ENCODE measurements around the gene SF3B4. TPM values are rescaled to one million over a fixed set of nuclear protein-coding genes. Genes with fewer than 3 reads are reported as not detected.

The SF3B4 gene
- total and polyA plus RNA-seq, 8 donors = 39.4 to 78.8 (median 66.3) TPM

- ATAC-seq (no peak), DNase-seq (peak in 2 of 4 donors; percentile 23 to 54)
- Histone ChIP-seq H3K4me3 (peak overlapping the region; percentile 57 to 61), H3K27ac (peak overlapping the region; percentile 93 to 100), H3K36me3 (no peaks in the 10 kb centered on the region), H3K9me3 (no peaks in the 10 kb centered on the region), H3K4me1 (peaks cover 4 to 28% of the 10 kb centered on the region in 2 donors), H3K27me3 (no peaks in the 10 kb centered on the region)
- no peak for TF ChIP-seq CTCF (IDR thresholded peaks at IDR 0.05)
- intact Hi-C loops (cut with DNase I) = no loop called here
These were observed 42.9 kb downstream of the SF3B4 start for GRCh38 chr1:149884433-149885338.

- intact Hi-C loops (cut with DNase I) = no loop called here
- no peak for ATAC-seq
- Histone ChIP-seq H3K36me3 (no peaks in the 10 kb centered on the region), H3K4me1 (peaks cover 4 to 23% of the 10 kb centered on the region in 2 donors), H3K4me3 (no peak overlapping the region), H3K27me3 (no peaks in the 10 kb centered on the region), H3K27ac (no peak overlapping the region), H3K9me3 (no peaks in the 10 kb centered on the region)
- no peak for DNase-seq
- no peak for TF ChIP-seq CTCF (IDR thresholded peaks at IDR 0.05)
These were observed 43.9 kb downstream of the SF3B4 start for GRCh38 chr1:149883598-149884247.

GRCh38 chr1:149881876-149882275 is 45.7 kb downstream of the SF3B4 start:
- Histone ChIP-seq H3K36me3 (no peaks in the 10 kb centered on the region), H3K4me3 (no peak overlapping the region), H3K27me3 (no peaks in the 10 kb centered on the region), H3K4me1 (peaks cover 4 to 20% of the 10 kb centered on the region in 2 donors), H3K27ac (no peak overlapping the region), H3K9me3 (no peaks in the 10 kb centered on the region)
- ATAC-seq = no peak
- DNase-seq = no peak
- TF ChIP-seq CTCF (IDR thresholded peaks at IDR 0.05) = no peak
- intact Hi-C loops (cut with DNase I) = no loop called here

GRCh38 chr1:149879556-149879955 is 48.0 kb downstream of the SF3B4 start:
- peaks cover 1 to 12% of the 10 kb centered on the region in 2 donors for H3K4me1 ChIP-seq
- DNase-seq = no peak
- H3K27me3 ChIP-seq = no peaks in the 10 kb centered on the region
- no peak overlapping the region for H3K27ac ChIP-seq
- no peak for ATAC-seq
- H3K36me3 ChIP-seq = no peaks in the 10 kb centered on the region
- intact Hi-C loops (cut with DNase I) = no loop called here
- H3K9me3 ChIP-seq = no peaks in the 10 kb centered on the region
- no peak overlapping the region for H3K4me3 ChIP-seq
- TF ChIP-seq CTCF (IDR thresholded peaks at IDR 0.05) = no peak
